HG02623 (cell line): ENCODE measurements around the gene LRPPRC.

Source experiments
- ATAC-seq: cut with Tn5 transposase; IDR thresholded peaks from one replicate; pipeline ENCODE4 v1.9.1; 2021; ENCODE audit warnings: moderate library complexity; ENCODE audit not compliant: unreplicated experiment

LRPPRC gene

DNA sequence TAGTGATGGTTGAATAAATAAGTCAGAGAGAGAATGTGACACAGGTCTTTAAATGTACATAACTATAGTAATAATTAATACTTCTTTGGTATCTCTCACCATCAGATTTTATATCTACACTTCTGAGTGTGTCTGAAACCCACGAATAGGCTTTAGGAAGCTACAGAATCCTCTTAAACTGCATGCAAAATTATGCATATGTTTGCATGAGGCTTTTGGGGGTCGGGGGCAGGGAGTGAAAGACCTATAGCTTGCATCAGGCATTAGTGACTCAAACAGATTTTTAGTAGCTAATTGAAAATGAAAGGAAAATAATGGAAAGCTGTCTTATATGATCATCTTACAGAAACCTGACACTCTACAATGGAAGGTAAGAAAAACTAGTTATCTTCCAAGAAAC lies 14.9 kb downstream of the LRPPRC start:
- no peak for ATAC-seq

DNA sequence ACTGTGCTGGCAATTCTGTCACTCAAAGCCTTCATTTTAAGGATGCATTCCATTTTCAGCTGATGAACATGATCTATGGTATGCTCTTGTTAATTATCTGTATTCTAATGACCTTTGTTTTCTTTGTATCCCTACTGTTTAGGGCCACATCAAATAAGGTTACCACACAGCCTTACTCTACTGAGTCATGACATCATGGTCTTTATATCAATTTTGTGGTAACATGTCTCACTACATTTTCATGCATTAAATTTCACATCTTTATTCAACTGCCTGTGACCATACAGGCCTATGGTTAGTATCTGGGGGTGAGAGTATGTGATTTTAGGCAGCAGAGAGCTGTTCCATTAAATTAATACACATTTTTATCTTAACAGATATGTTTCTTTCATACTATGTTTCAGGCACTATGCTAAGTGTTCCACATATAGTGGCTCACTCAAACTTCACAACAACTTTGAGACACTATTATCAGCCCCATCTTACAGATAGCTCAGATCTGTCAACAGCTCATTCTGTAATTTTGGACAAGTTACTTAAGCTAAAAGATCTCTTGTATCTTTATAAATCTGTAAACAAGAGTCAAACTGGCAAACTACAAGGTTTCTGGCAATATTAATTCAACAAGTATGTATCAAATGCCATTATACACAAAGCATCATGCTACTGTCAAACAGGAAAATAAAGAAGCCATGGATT lies 18.0 kb downstream of the LRPPRC start:
- no peak for ATAC-seq

DNA sequence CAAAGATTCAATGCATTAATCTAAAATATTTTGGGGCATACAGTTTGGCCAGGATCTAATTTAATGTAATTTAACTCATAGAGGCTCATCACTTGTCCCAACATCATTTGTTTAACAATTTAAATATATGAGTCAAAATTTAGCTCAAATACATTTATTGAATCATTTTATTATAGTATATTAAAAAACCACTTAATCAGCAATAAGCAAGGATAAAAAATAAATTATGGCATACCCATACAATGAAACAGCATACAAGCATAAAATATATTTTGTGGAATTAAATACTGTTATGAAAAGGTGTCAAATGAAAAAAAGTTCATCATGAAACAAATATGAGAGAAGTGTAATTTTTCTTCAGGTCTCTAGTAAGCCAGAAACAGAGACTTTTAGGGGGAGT lies 34.9 kb downstream of the LRPPRC start:
- ATAC-seq = no peak

DNA sequence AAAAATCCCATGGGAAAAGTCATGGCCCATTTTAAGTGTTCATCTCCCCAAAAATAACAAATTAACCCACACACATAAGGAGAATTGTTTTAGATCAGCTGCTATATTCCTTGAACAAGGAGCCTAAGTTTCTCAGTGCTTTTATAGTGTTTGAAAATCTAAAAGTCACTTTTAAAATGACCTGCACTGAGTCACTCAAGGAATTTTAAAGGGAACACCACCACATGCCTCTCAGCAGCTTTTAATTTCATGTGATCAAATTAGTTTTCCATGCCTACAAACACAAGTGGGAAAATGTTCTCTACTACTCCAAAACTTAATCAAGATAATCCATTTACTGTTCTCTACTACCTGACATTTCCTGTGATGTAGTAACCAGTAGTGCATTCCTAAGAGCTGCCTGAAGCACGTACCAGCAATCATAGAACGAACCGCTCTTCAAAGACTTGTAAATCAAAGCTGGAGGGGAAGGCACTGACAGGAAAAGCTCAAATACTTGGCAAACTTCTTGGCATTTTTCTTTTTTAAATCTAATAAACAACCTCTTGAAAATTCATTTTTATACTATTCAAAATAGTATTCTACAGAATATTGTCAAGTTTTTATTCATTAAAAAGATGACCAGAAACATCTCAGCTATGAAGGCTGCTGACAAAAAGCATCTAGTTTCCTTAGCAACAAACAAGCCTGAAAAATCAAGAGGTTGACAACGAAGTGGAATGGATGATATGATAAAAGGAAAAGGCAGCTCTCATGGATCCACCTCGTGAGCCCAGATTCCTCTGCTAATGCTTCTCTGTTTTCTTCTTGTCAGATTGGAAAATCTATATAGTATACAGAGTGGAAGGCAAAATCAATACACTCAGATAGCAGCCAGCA lies 37.2 kb downstream of the LRPPRC start:
- no peak for ATAC-seq

DNA sequence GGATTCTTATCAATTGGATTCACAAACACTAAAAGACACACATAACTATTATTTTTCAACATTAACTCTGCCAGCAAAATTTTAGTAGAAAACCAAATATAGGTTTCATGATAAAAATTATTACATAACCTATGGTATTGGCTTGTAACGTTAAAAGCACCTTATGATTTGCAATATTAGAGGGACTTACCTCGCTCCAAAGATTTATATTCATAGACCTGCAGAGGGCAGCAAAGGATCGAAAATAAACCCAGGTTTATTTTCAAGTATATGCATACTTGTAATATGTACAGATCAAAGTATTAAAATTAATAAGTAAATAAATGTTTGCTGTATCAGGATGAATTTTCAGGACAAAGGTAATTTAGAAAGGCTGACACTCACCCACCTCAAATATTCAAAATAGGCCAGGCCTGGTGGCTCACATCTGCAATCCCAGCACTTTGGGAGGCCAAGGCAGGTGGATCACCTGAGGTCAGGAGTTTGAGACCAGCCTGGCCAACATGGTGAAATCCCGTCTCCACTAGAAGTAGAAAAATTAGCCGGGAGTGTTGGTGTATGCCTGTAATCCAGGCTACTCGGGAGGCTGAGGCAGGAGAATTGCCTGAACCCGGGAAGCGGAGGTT lies 45.3 kb downstream of the LRPPRC start:
- ATAC-seq = no peak

DNA sequence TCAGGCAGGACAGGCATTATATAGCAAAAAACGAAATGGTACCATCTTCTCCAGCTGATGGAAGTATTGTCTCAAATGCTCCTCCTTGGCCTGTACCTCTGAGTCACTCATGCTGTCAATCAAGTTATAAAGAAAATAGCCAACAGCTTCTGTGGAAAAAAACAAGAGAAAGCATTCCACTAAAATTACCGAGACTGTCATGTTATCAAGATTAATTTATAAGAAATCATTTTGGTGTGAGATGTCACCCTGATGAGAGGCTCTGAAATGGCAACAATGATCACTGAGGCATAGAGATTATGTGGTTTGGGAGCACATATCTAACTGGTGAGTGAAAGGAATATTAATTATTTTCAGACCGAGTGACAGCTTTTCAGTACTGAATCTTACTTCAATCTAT lies 47.4 kb downstream of the LRPPRC start:
- ATAC-seq = no peak

DNA sequence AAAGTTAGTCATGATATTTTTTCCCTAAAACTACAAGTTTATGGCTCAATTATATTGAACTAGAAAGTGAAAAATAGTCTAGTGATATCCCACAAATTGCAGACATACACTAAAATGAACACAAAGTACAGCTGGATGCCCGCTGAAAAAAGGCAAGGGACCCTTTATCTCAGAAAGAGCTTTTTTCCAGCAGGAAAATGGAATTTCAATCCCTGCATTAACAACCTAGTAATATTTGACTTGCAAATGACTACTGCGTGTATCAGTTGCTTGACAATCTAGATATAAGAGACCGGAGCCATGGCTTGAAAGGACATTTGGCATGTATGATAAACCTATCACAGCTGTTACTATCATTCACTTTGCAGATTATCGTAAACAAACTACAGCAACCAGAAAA lies 49.1 kb downstream of the LRPPRC start:
- no peak for ATAC-seq

DNA sequence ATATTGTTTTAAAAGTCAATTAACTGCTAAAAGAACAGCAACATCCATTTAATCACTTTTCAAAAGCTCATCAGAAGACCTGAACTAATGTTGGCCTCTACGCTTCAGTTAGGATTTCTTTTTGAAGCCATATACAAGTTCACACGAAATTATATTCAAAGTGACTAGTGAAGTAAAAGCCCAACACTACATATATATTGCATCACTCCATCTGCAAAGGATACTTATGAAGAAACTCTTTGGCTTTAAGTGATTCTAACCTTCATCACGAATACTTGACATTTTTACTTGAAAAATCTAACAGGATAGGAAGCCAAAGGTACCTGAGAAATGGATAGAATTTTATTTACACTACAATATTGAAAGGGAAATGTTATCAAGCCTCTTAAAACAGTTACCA lies 50.4 kb downstream of the LRPPRC start:
- ATAC-seq = no peak

DNA sequence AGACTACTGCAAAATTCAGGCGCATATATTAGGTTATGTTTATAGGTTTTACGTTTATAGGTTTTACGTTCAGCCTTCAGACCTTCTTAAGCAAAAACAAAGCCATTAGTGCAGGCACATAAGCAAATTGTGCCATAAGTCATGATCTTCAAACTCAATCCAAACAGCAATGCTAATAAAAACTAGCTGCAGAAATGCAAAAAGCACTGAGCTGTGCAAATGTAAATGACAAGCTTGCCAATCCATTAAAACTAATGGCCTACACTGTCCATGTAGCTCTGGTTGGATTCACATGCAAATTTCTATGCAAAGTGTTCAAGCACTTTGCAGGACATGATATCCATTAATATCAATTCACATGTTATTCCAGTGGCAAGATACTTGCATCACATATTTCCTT lies 50.9 kb downstream of the LRPPRC start:
- ATAC-seq = no peak

DNA sequence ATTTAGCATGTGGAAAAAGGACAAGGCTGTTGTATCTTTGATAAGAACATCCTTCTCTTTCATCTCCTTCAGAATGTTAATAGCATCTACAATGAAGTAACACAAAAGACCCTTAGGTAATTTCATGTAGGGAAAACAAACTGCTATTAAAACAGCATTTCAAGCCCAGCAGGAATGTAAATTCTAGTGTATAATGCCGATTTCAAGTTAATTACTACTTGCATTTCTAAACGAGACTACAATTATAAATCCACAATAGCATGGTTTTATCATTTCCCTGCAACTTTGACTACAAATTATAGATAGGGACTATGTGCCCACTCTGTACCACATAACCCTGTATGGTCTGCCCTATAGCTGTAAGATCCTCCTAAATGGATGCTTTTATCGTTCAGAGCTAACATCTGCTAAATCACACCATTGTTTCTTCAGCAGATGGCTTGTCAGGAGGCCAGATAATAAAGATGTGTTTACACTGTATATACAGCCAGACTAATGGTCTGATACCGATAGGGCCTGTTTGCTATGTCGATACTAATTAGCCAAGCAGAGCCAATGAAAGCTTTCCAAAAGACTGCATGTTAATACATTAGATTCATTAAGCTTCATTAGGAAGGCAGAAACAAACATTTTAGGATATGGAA lies 51.9 kb downstream of the LRPPRC start:
- no peak for ATAC-seq

DNA sequence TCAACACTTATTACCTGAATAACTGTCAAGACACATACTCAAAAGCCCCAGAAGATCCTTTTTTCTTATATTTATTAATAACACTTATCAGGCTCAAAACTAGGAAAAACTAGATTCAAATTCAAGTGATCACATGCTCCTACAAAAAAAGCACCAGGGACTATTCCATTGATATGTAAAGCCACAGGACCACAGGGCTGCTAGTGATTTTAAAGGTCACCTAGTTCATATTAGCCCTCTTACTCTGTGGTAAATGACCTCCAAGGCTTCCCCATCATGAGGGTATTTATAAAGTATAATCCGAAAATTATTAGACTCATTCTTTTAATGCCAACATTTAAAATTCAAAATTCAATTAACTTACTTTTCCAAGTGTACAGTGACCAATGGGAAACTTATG lies 52.5 kb downstream of the LRPPRC start:
- ATAC-seq = no peak

DNA sequence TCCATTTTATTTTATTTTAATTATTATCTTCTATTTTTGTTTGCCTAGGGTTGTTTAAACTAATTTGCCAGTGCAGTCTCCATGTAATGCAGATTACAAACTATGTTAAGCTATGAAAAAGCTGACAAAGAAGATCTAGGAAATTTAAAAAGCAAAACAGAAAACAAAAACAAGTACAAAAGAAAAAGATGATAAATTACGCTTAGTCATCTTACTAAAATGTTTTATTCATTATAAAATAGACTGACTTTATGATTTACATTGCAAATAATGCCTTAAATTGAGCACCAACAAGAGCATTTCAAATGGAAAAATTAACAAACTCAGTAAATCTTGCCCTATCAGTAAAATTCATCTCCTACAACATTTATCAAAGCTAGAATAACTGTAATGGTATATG lies 52.9 kb downstream of the LRPPRC start:
- ATAC-seq = no peak

DNA sequence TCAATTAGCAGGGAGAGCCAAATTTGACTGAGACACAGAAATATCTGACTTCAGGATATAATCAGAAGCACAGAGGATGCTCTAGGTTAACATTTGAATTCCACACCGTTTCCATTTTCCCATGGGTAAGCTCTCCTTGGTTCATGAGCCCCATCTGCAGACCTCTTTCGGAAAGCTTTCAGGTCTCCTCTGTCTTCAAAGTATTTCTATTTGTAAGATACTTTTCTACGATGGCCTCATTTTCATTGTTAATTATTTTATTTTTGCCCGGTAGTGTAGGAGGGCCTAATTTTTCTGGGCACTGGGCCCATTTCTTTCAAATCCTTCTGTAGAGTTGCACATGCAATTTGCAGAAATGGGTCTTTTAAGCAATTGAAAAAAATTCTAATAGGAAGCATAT lies 53.8 kb downstream of the LRPPRC start:
- no peak for ATAC-seq

DNA sequence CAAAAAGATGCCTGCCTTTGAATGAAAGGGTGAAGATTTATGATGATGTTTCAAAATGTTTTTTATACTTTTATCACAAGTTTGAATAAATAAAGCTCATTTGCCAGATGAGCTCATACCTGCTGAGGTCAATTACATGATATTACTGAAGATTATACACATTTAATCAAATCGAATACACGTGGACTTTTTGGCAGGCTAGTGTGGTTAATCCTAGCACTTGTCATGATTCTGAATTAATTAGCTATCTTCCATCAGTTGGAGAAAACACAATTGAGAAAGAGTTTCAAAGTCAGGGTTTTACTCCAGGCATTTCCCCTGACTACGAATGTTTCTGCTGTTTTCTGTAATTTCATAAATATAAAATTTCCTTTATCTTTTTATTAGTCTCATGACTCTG lies 54.4 kb downstream of the LRPPRC start:
- no peak for ATAC-seq

DNA sequence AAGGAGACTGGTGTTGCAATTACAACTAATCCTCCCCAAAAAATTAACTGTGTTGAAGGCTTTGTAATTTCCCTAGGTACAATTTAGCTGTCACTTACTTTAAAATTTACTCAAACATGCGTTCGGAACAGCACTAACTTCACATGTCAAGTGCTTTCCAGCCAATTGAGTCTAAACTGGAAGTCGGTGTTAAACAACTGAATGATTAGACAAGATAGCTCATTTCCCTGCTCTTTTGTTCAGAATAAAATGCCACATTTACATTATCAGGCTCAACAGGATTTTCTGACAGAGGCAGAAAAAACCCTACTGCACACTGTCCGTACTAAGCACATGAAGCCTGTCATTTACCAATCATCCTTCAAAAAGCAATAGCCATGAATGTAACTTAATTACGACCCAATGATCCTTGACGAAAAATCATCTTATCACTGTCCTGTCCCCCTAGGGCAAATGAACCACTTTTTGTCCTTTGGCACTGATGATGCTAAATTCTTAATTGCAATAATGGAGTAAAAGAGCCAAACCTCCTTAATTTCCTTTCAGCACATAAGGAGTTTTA lies 56.0 kb downstream of the LRPPRC start:
- no peak for ATAC-seq

DNA sequence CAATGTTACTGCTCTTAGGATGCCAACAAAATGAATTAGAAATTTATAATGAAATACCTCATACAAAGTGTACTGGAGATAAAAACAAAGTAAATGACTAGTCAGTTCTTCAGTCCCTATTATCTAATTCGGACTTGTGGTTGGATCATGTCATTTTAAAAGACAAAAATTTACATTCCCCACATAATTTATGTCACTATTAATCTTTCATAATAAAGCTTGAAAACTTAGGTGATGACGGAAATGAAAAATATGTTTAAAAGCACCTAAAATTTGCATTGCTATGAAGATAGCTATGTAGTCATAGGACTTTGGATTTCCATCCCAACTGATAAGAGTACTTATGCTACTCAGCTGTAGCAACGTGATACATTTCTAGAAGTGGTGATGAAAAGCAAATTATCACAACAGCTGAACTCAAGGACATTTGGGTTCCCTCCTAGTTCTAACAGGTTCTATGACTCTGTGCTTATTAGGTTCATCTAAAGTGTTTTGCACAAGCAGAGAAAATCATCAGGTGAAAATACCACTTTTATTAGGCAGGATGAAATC lies 58.4 kb downstream of the LRPPRC start:
- no peak for ATAC-seq

DNA sequence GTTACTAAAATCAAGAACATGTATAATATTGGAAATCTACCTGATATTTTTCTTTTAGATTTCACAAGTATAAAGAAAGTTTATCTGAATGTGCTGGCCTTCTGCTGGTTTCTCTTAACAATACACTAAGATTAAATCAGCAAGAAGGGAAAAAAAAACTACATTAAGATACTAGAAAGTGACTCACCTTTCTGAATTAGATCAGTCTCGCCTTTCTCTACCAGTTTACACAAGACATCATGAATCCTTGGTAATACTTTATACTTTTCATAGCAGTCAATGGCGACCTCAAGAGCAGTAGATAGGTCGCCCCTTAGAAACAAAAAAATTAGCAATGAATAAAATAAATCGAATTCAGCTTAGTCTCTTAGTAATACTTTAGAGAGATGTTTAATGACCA lies 61.2 kb downstream of the LRPPRC start:
- ATAC-seq = no peak

DNA sequence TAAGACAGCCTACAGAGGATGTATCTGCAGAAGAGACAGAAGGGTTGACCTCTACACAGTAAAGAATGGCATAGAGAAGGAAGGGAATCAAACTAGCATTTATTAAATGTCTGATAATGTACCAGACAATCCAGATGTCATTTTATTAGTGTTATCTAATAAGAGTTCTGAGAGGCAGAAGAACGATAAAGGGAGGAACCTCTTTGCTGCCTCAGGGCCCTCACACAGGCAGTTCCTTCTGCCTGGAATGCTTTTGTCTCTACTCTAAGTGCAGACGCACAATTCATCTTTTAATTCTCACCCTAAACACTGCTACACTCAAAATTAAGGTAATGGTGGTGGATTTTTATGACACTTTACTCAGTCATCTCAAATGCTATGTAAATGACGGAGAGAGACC lies 64.5 kb downstream of the LRPPRC start:
- ATAC-seq = no peak

DNA sequence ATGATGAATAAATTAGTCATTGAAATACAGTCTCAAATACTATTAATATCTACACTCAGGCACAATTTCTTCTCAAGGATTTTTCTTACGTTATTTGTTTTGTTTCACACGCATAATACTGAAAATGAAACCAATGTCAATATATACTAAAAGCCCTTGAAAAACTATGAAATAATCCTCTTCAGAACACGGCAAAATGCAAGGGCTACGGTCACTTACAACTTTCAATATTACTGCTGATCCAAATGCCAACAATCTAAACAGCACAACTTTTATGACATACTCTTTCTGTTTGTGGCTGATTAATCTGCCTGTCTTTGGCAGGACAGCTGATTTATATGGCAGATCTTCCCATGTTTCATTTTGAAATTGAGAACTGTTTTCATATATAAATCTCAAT lies 68.3 kb downstream of the LRPPRC start:
- no peak for ATAC-seq

DNA sequence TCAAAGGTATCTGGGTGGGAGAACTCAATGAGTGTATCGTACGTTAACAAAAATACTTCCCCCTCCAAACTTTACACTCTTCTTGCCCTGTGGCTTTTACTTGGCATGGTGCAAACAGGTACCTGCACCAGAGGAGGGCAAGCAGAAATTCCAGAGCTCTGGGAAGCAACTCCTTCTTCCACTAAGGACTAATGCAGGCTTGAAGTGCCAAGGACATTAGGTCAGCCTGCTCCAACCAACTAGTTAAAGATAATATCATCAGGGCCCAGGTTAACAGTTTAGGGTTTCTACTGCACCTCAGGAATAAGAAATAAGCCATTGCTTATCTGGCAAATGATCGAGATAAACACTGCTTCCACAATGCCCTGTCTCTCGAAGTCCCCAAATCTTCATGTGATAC lies 70.4 kb downstream of the LRPPRC start:
- ATAC-seq = no peak

DNA sequence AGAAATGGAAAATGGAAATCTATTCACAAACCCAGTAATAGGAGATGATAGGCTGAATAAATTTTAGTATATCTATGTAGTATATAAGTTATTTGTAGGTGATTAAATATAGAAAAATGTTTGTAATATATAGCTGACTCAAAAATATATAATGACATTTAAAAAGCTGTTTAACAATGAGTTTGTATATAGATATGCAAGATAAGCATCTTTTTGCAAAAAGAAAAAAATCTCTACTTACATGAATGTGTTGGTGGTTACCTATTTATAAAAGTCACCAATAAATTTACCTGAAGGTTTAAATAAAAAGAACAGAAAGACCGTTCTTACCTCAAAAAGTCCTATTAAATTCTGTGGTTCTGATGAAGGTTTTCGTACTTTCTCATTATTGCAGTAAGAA lies 71.3 kb downstream of the LRPPRC start:
- ATAC-seq = no peak
